Activated naive CD4-positive, alpha-beta T cell treated with anti-CD3 and anti-CD28 coated beads, Interleukin-2, amount 50 U/mL, for 16 hours (primary cell): ENCODE measurements around the gene DCAF8L2.
"Not testable (repeated sequence)": the region's sequence is repeated elsewhere in the genome, so short reads cannot be mapped to it uniquely, and the experiment has no call there.

Source experiments
- DNase-seq: peaks from one replicate; pipeline ENCODE4 v3.0.0-alpha.2; 2020

Gene DCAF8L2

DNA sequence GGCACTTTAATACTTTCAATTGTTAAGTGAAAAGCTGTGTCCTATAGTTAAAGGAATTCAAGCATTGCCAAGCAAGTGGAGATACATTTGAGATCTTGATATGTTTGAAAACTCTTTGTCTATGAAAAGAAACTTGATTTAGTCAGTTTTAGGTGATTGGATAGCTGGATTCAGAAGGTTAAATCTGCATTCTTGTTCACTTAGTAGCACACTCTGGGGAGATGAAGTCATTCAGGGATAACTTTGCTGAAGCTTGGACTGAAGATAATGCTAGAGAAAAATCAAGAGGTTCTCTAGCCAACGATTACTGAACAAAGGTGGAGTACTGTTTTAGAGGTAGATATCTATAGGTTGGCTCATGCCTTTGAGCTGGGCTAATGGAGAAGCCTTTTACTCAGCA lies 90.6 kb downstream of the DCAF8L2 start:
- no peak for DNase-seq

DNA sequence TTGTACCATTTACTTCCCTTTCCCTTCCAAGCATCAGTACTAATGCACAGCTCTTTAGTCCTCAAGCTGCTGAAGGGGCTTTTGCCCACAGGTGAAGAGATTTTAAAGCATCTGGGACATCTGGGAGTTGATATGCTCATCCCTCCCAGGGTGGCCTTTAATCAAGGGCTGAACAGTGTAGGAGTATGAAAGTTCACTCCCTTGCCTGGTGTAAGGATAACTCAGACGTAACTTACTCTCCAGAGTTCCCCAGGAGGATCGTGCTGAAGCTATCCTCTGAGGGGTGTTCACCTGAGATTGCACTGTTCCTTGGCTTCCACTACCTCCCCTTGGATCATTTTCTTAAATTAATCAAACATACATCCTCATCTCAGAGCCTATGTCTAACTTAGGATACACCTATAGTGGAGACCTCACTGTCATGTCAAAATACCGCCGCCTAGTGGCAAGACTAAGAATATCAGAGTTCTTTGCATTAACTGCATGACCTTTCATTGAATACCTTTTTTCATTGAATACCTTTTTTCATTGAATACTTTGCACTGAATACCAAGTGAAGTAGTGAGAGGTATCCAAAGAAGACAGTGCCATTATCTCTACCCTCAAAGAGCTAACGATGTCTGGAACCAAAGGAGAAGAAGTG lies 93.5 kb downstream of the DCAF8L2 start:
- DNase-seq: not testable (repeated sequence)

DNA sequence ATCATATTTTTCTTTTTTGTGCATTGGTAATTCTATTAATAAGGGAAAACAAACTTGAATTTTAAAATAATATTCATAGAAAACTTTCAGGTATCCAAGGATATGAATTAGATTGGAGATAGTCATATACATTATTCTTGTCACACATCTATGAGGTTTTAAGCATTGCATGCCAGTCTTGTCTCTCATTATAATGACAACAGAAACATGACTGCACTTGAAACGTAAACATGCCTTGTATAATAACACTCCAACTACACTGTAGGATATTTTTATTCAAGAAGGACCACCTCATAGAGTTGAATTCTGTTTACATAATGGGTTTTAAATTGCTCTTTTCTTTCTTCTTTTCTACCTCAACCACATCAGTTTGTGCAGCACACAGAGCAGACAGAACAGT lies 104.5 kb downstream of the DCAF8L2 start:
- no peak for DNase-seq

DNA sequence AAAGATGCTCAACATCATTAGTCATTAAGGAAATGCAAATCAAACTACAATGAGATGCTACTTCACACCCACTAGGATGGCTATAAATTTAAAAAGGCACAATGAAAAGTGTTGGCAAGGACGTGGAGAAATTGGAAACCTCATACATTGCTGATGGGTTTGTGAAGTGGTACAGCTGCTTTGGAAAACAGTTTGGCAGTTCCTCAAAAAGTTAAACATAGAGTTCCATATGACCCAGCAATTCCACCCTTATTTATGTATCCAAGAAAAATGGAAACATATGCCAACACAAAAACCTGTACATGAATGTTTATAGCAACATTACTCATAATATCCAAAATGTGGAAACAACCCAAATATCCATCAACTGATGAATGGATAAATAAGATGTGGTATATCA lies 116.4 kb downstream of the DCAF8L2 start:
- no peak for DNase-seq

GRCh38 chrX:27715610-27716009 lies 125.5 kb downstream of the DCAF8L2 start:
- no peak for DNase-seq

GRCh38 chrX:27728291-27728690 lies 138.1 kb downstream of the DCAF8L2 start:
- no peak for DNase-seq

GRCh38 chrX:27731962-27732361 lies 141.8 kb downstream of the DCAF8L2 start:
- no peak for DNase-seq

GRCh38 chrX:27735914-27736313 lies 145.8 kb downstream of the DCAF8L2 start:
- no peak for DNase-seq

GRCh38 chrX:27740933-27741332 lies 150.8 kb downstream of the DCAF8L2 start:
- no peak for DNase-seq

- DNase-seq: not testable (repeated sequence)
Observed at GRCh38 chrX:27743521-27743920, 153.4 kb downstream of the DCAF8L2 start.

GRCh38 chrX:27746516-27746915 lies 156.4 kb downstream of the DCAF8L2 start:
- DNase-seq: no peak

- DNase-seq: not testable (repeated sequence)
Observed at GRCh38 chrX:27750298-27750697, 160.2 kb downstream of the DCAF8L2 start.

DNA sequence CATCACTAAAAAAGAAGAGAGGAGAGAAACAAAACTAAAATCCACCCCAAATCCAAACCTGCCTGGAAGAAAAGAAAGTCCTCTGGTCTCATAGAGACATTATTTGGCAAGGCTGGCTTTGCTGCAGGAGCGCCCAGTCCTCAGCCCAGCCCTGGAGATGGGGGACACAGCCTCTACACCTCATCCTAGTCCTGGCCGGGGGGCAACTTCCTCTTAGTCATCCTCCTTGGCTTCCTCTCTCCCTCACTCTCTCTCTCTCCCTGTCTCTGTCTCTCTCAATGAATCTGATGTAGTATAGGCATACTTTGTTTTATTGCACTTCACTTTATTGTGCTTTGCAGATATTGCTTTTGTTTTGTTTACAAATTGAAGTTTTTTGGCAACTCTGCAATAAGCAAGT lies 161.8 kb downstream of the DCAF8L2 start:
- no peak for DNase-seq

GRCh38 chrX:27765718-27766117 lies 175.6 kb downstream of the DCAF8L2 start:
- DNase-seq: no peak

DNA sequence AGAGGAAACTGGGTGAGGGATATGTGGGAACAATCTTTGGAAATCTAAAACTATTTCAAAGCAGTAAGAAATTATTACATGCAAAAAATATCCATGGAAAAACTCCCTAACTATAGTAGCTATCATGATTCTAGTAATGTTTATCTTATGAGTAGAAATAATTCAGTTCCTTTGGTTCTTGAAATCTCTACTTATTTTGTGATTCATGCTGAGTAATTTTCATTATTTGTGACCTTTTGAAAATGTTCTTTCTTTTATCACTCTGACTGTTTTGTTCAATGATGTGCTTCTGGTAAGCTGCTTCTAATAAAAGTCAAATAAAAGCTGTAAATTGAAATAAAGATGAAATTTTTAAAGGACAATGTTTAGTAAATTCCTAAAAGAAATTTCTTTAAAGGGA lies 177.2 kb downstream of the DCAF8L2 start:
- no peak for DNase-seq

DNA sequence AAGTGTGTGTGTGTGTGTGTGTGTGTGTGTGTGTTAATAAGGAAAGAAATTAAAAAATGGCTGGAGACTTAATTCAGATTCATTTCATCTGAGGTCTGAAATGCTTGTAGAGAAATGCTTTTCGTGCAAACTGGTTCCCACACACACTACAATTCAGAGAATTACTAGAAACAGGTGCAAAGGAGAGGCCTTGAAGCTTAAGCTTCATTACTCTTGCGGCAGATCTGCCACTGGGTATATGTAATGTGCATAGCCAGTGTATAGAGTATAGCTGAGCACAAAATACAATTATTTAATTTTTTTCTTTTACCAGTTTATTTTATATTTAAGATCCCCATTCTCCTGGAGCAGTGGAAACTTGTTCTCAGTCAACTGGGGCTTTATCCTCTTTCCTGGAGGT lies 185.8 kb downstream of the DCAF8L2 start:
- no peak for DNase-seq

- no peak for DNase-seq
Observed at GRCh38 chrX:27796640-27797257, 206.6 kb downstream of the DCAF8L2 start.

DNA sequence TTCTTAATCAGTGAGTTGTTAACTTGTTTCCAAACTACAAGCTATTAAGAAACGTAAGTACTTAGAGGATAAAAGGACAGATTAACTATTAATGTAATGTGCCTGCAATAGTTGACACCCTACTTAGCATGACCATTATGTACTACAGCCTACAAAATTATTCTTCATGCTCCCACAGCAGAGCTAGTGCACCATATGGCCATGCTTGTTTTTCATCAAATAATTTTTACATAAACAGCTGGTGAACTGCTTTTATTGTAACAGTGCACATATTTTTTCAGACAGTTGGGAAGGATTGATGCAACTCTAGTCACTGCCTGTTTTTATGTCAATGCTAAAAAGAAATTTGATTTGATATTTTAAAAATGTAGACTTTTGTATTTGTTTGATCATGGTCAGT lies 207.4 kb downstream of the DCAF8L2 start:
- DNase-seq: no peak
